ENCODE data around the gene DCN. TPM values are rescaled to one million over a fixed set of nuclear protein-coding genes. Genes with fewer than 3 reads are reported as not detected.

The DCN gene
- total RNA-seq, 1 donor from 2014 or later, result 0.57 TPM

DNA sequence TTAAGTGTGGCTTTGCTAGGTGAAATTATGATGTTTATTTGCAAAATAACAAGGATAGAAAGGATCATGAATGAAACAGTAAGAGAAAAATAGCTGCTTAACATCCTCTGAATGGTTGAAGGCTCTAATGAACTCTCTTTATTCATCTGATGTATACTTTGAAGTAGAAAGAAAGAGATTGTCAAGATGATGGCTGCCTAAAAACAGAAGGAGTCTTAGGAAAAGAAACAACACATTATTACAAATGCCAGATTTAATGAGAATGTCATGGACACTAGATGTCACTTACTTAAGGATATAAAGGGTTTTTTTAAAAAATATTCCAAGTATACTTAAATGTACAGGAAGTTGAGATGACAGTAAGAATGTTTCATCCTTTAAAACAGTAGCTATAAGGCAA lies 21.6 kb downstream of the DCN start:
- FAIRE-seq, result no peak
- no peak overlapping the region for H3K27ac ChIP-seq (ENCODE audit: low read depth, low read length)
- no peaks in the 10 kb centered on the region for H3K36me3 ChIP-seq (ENCODE audit: insufficient read depth, low read length)
- no peaks in the 10 kb centered on the region for H3K79me2 ChIP-seq (ENCODE audit: insufficient read depth, low read length)
- no peaks in the 10 kb centered on the region for H3K4me1 Mint-ChIP-seq (ENCODE audit: low read depth, unreplicated experiment)
- no peak overlapping the region for H3K9ac ChIP-seq (ENCODE audit: low read length)
- H3K9me3 Mint-ChIP-seq (ENCODE audit: unreplicated experiment), result peaks cover 2% of the 10 kb centered on the region
- no peak overlapping the region for H2AFZ ChIP-seq (ENCODE audit: low read depth, low read length)
- no peaks in the 10 kb centered on the region for H3K27me3 ChIP-seq (ENCODE audit: insufficient read depth, low read length)
- DNase-seq (ENCODE audit: low read depth), result no peak
- H3K27ac Mint-ChIP-seq (ENCODE audit: unreplicated experiment), result no peak overlapping the region
- no peaks in the 10 kb centered on the region for H3K4me1 ChIP-seq (ENCODE audit: insufficient read depth, low read length)
- no peak overlapping the region for H3K4me3 ChIP-seq (ENCODE audit: insufficient read depth, low read depth, low read length)
- TF ChIP-seq EZH2 (IDR thresholded peaks at IDR 0.05; ENCODE audit: insufficient read depth, low read length), result no peak
- TF ChIP-seq, protein P1, sequence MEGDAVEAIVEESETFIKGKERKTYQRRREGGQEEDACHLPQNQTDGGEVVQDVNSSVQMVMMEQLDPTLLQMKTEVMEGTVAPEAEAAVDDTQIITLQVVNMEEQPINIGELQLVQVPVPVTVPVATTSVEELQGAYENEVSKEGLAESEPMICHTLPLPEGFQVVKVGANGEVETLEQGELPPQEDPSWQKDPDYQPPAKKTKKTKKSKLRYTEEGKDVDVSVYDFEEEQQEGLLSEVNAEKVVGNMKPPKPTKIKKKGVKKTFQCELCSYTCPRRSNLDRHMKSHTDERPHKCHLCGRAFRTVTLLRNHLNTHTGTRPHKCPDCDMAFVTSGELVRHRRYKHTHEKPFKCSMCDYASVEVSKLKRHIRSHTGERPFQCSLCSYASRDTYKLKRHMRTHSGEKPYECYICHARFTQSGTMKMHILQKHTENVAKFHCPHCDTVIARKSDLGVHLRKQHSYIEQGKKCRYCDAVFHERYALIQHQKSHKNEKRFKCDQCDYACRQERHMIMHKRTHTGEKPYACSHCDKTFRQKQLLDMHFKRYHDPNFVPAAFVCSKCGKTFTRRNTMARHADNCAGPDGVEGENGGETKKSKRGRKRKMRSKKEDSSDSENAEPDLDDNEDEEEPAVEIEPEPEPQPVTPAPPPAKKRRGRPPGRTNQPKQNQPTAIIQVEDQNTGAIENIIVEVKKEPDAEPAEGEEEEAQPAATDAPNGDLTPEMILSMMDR (IDR thresholded peaks at IDR 0.05; ENCODE audit: insufficient read depth, low read depth, low read length), result no peak
- no peaks in the 10 kb centered on the region for H3K27me3 Mint-ChIP-seq (ENCODE audit: low read depth, unreplicated experiment)
- no peaks in the 10 kb centered on the region for H3K9me3 ChIP-seq (ENCODE audit: insufficient read depth, low read depth, low read length)
- H3K4me3 Mint-ChIP-seq (ENCODE audit: unreplicated experiment), result no peak overlapping the region
- H4K20me1 ChIP-seq (ENCODE audit: insufficient read depth, low read length), result no peaks in the 10 kb centered on the region
- no peak overlapping the region for H3K4me2 ChIP-seq (ENCODE audit: low read length)
- no peaks in the 10 kb centered on the region for H3K36me3 Mint-ChIP-seq (ENCODE audit: low read depth, unreplicated experiment)

GRCh38 chr12:91155990-91156389 lies 26.6 kb downstream of the DCN start:
- Histone ChIP-seq H2AFZ (ENCODE audit: low read depth, low read length) (no peak overlapping the region), H3K4me1 (ENCODE audit: insufficient read depth, low read length) (no peaks in the 10 kb centered on the region), H3K4me2 (ENCODE audit: low read length) (no peak overlapping the region), H3K9me3 (ENCODE audit: insufficient read depth, low read depth, low read length) (no peaks in the 10 kb centered on the region), H4K20me1 (ENCODE audit: insufficient read depth, low read length) (no peaks in the 10 kb centered on the region), H3K27me3 (ENCODE audit: insufficient read depth, low read length) (no peaks in the 10 kb centered on the region), H3K36me3 (ENCODE audit: insufficient read depth, low read length) (no peaks in the 10 kb centered on the region), H3K79me2 (ENCODE audit: insufficient read depth, low read length) (no peaks in the 10 kb centered on the region), H3K4me3 (ENCODE audit: insufficient read depth, low read depth, low read length) (no peak overlapping the region), H3K27ac (ENCODE audit: low read depth, low read length) (no peak overlapping the region), H3K9ac (ENCODE audit: low read length) (no peak overlapping the region)
- Mint-ChIP-seq H3K27me3 (ENCODE audit: low read depth, unreplicated experiment) (no peaks in the 10 kb centered on the region), H3K4me1 (ENCODE audit: low read depth, unreplicated experiment) (no peaks in the 10 kb centered on the region), H3K9me3 (ENCODE audit: unreplicated experiment) (peaks cover 2% of the 10 kb centered on the region), H3K27ac (ENCODE audit: unreplicated experiment) (no peak overlapping the region), H3K4me3 (ENCODE audit: unreplicated experiment) (no peak overlapping the region), H3K36me3 (ENCODE audit: low read depth, unreplicated experiment) (no peaks in the 10 kb centered on the region)
- TF ChIP-seq EZH2 (IDR thresholded peaks at IDR 0.05; ENCODE audit: insufficient read depth, low read length), result no peak
- TF ChIP-seq, protein P1 (IDR thresholded peaks at IDR 0.05; ENCODE audit: insufficient read depth, low read depth, low read length), result no peak
- FAIRE-seq (no peak), DNase-seq (ENCODE audit: low read depth) (no peak)

- Histone ChIP-seq H3K4me2 (ENCODE audit: low read length) (no peak overlapping the region), H3K36me3 (ENCODE audit: insufficient read depth, low read length) (no peaks in the 10 kb centered on the region)
These were observed 28.5 kb downstream of the DCN start for GRCh38 chr12:91154131-91154530.

More at GRCh38 chr12:91154131-91154530, 28.5 kb downstream of the DCN start:
- Histone ChIP-seq H3K9ac (ENCODE audit: low read length) (no peak overlapping the region), H3K4me3 (ENCODE audit: insufficient read depth, low read depth, low read length) (no peak overlapping the region), H4K20me1 (ENCODE audit: insufficient read depth, low read length) (no peaks in the 10 kb centered on the region), H3K4me1 (ENCODE audit: insufficient read depth, low read length) (no peaks in the 10 kb centered on the region), H2AFZ (ENCODE audit: low read depth, low read length) (no peak overlapping the region), H3K27me3 (ENCODE audit: insufficient read depth, low read length) (no peaks in the 10 kb centered on the region), H3K27ac (ENCODE audit: low read depth, low read length) (no peak overlapping the region), H3K9me3 (ENCODE audit: insufficient read depth, low read depth, low read length) (no peaks in the 10 kb centered on the region), H3K79me2 (ENCODE audit: insufficient read depth, low read length) (no peaks in the 10 kb centered on the region)
- no peak overlapping the region for H3K27ac Mint-ChIP-seq (ENCODE audit: unreplicated experiment)
- TF ChIP-seq, protein P1 (IDR thresholded peaks at IDR 0.05; ENCODE audit: insufficient read depth, low read depth, low read length), result no peak
- TF ChIP-seq EZH2 (IDR thresholded peaks at IDR 0.05; ENCODE audit: insufficient read depth, low read length), result no peak
- no peak overlapping the region for H3K4me3 Mint-ChIP-seq (ENCODE audit: unreplicated experiment)
- H3K27me3 Mint-ChIP-seq (ENCODE audit: low read depth, unreplicated experiment), result no peaks in the 10 kb centered on the region
- DNase-seq (ENCODE audit: low read depth), result no peak
- H3K36me3 Mint-ChIP-seq (ENCODE audit: low read depth, unreplicated experiment), result no peaks in the 10 kb centered on the region
- H3K9me3 Mint-ChIP-seq (ENCODE audit: unreplicated experiment), result peaks cover 2% of the 10 kb centered on the region
- FAIRE-seq, result no peak
- no peaks in the 10 kb centered on the region for H3K4me1 Mint-ChIP-seq (ENCODE audit: low read depth, unreplicated experiment)

Measured in astrocyte (in vitro differentiated cells and primary cell).